ENCODE data around the gene USP7.

Gene USP7

DNA sequence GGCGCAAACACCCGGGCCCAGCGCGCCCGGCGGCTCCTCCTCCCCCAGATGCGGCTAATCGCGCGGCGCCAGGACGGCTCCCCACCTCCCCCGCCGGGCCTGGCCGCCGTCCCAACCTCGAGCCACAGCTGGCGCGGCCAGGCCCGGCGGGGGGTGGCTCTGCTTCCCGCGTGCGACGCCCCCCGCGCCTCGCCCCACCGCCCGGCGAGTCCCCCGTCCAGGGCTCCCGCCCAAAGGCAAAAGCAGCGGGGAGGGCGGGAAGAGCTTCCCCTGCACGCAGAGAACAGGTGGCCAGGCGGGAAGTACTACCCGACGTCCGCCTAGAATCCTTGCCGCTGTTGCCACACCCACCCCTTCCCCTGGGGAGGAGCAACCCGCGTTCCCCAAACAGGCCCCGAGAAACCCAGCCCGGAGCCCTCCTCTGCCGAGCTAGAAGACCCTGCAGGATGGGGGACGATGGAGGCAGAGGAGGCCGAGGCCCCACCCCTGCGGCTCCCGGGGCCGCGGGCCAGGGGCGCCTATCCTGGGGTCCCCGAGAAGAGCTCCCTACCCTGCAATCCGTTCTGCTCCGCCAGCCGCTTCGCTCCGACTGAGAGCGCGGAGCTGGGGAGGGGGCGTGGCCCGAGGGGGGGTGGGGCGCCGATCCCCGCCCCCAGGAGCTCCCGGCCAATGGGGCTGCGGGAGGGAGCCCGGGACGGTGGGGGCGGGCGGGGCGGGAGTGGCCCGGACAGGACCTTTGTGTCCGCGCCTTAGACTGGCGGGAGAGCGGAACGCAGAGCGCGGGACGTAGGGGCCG, 95.1 kb downstream of the USP7 start, which contains the start of gene CARHSP1:
TSS of gene CARHSP1 (minus strand) at position 591 of the 796 bp plus-strand sequence. CDS start 9,678 bp downstream, outside the sequence.
- in situ Hi-C loops (cut with HindIII; ENCODE audit: low pct_unique_long_range_greater_than_20kb, low sequenced_read_pairs), result no loop called here
- no peak for TF ChIP-seq JUND (IDR thresholded peaks at IDR 0.05; ENCODE audit: low read depth)
- DNase-seq (ENCODE audit: low read depth in 1 of 2, low spot score in 1 of 2), result peak; percentile 94 to 96

DNA sequence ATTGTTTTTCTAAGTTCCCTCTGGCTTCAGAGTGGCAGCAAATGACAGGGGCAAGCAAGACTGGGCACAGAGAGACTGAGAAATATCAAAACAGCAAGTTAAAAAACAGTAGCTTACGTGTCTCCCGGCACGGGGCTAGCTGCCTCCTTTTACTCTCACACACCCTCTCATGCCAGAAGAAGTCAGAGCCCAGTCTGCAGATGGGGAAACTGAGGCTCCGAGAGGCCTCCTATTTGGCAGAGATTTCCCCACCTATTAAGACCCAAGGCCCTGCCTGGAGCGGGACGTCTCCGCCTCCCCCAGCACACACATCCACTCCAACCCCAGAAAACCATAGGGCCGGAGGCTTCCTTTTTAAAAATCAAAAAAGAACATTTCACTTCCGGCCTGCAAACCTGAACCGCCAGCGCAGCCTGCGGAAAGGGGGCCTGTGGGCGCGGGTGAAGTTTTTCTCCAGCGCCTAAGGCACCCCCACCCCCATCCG, 95.7 kb downstream of the USP7 start:
- DNase-seq (ENCODE audit: low read depth in 1 of 2, low spot score in 1 of 2), result no peak
- no peak for TF ChIP-seq JUND (IDR thresholded peaks at IDR 0.05; ENCODE audit: low read depth)
- in situ Hi-C loops (cut with HindIII; ENCODE audit: low pct_unique_long_range_greater_than_20kb, low sequenced_read_pairs), result no loop called here

DNA sequence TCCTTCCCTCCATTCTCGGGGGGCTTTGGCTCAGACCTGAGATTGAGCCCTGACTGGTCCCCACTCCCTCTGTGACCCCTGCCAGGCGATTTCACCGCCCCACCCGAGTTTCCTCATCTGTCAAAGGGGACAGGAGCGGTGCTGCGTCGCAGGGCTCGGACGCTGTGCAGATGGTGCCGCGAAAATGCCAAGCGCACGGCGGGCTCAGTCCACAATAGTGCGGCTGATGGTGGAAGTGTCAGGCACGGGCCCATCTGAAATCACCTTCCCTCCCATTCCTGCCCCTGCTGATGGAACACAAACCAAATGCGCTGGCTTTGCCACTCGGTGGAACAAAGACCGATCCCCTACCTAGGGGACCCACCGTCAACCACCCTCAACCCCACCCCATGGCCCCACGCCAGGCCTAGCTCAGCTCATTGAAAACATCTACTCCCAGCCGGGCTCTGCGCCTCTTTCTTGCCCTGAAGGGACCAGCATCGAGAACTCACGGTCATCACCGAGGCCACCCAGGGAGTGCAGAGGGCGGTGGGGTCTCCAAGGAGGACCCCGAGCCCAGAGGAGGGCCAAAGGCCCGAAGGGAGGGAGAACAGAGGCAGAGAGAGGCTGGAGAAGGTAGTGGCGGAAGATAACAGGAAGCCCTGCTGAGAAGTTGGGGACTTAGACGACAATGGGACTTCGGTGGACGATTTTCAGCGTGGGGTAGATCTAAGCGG, 96.3 kb downstream of the USP7 start:
- no peak for TF ChIP-seq JUND (IDR thresholded peaks at IDR 0.05; ENCODE audit: low read depth)
- in situ Hi-C loops (cut with HindIII; ENCODE audit: low pct_unique_long_range_greater_than_20kb, low sequenced_read_pairs), result no loop called here
- DNase-seq (ENCODE audit: low read depth in 1 of 2, low spot score in 1 of 2), result no peak

DNA sequence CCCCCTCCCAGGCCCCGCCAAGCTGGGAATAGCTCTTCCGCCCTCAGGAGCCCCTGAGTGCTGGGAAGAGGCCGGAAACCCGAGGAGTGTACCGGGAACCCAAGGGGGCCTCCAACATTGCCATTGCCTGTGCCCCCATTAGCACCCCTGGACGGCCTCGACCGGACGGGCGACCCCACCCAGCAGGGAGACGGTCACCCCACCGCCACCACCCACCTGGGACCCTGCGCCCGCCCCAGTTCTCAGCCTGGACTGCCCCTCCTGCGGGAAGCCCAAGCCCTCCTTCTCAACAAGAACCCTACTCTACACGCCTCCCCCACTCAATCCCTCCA, 96.9 kb downstream of the USP7 start:
- in situ Hi-C loops (cut with HindIII; ENCODE audit: low pct_unique_long_range_greater_than_20kb, low sequenced_read_pairs), result no loop called here
- DNase-seq (ENCODE audit: low read depth in 1 of 2, low spot score in 1 of 2), result no peak
- no peak for TF ChIP-seq JUND (IDR thresholded peaks at IDR 0.05; ENCODE audit: low read depth)

DNA sequence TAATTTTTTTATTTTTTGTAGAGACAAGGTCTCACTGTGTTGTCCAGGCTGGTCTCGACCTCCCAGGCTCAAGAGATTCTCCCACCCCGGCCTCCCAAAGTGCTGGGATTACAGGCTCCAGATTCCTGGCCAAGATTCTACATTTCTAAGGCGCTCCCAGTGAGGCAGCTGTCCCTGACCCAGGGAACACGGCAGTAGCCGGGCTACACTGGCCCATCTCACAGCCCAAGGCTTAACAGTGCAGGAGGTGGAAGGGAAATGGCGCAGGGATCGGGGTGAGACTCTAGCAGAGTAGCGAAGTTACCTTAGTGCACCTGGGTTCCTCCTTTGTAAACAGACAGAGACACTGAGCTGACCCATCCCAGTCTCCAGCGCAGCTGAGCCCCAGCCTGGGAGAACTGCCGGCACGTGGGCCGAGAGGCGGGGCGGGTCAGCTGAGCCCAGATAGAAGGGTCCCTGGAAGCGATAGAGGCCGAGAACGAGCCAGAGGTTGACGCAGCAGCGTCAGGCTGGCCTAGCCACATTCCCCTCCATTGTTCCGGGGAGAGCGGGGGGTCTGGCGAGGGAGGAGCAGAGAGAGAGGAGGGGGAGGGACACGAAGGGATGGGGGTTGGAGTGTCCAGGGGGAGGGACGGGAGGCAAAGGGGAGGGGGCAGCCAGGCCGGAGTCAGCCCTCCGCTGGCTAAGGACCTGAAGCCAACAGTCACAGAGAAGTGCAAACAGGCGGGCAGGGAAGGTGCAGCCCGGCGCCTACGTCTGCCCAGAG, 97.4 kb downstream of the USP7 start:
- no peak for DNase-seq (ENCODE audit: low read depth in 1 of 2, low spot score in 1 of 2)
- in situ Hi-C loops (cut with HindIII; ENCODE audit: low pct_unique_long_range_greater_than_20kb, low sequenced_read_pairs), result no loop called here
- no peak for TF ChIP-seq JUND (IDR thresholded peaks at IDR 0.05; ENCODE audit: low read depth)

DNA sequence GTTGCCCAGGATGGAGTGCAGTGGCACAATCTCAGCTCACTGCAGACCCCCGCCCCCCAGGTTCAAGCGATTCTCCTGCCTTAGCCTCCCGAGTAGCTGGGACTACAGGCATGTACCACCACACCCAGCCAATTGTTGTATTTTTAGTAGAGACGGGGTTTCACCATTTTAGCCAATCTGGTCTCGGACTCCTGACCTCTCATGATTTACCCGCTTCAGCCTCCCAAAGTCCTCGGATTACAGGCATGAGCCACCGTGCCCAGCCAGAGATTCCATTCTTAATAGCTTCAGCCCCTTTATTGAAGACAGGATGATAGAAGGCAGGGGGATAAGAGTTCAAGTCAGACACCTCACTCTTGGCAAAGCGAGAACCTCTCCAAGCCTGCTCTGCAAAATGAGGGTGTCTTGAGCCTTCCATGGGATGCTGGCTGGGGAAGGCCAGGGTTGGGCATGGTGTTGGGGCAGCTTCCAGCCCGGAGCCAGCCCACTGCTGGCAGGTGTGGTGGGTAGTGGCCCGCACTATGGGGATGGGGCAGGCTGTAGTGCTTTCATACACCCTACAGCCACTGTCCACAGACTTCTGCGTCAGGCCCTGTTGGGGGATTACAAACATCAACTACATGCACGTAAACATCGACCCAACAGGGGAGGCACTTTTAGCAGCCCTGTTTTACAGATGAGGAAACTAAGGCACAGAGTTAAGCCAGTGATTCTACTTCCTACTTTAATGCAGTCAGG, 98.4 kb downstream of the USP7 start:
- no peak for TF ChIP-seq JUND (IDR thresholded peaks at IDR 0.05; ENCODE audit: low read depth)
- in situ Hi-C loops (cut with HindIII; ENCODE audit: low pct_unique_long_range_greater_than_20kb, low sequenced_read_pairs), result no loop called here
- no peak for DNase-seq (ENCODE audit: low read depth in 1 of 2, low spot score in 1 of 2)

DNA sequence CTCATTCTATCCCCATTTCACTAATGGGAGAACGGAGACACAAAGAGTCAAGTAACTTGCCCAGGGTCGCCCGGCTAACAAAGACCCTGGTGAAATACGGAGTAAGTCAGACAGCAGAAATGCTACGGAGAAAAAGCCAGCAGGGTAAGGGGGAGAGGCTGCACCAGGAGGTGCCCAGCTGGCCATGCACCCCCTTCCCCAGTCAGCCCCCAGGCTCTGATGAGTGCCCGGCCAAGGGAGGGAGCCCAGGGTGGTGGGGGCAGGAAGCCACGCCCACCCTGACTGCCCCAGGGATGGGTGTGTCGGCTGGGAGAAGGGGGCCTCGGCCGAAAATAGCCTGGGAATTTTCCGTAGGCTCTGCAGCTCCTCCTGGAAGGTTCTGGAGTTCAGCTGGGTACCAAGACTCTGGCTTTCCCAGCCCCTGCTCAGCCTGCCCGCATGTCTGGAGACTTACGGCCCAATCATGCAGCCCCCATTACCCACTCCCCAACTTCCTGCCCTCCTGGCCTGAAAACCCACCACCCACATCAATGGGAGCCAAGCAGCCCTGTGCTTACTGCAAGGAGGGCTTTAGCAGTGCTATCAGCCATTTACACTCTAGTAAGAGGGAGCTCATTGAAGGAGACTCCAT, 99.1 kb downstream of the USP7 start:
- TF ChIP-seq JUND (IDR thresholded peaks at IDR 0.05; ENCODE audit: low read depth), result no peak
- in situ Hi-C loops (cut with HindIII; ENCODE audit: low pct_unique_long_range_greater_than_20kb, low sequenced_read_pairs), result no loop called here
- DNase-seq (ENCODE audit: low read depth in 1 of 2, low spot score in 1 of 2), result no peak

DNA sequence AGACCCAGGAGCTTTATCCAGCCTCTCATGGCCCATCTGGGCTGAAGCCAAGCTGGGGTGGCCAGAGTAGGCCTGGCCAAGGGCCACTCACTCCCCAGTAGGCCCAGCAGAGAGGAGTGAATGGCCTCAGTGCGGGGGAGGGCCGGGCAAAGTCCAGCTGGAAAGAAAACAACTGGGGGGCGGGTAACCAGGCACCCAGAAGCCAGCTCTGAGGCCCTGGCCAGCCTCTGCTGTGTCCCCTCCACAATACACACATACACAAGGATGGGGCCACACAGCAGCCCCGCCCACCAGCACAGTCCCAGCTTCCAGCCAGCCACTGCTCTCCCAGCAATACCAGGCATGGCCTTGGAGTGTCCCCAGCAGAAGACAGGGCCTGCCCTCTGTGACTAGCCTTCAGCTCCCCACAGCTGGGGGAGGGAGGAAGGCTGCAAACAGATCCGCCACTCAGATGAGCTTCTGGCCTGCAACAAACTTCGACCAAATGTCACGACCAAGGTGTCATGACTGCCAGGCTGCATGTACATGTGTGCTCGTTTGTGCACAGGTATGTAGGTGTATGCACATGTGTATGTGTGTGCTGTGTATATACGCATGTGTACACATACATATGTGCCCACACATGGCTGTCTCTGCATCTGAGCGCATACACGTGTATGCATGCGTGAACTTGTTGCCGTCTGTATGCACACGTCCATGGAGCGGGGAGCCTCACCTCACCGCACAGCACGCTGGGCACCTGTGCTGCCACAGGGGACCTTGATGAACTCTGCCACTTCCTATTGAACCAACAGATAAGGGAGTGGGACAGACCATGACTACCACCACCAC, 99.9 kb downstream of the USP7 start:
- no peak for TF ChIP-seq JUND (IDR thresholded peaks at IDR 0.05; ENCODE audit: low read depth)
- peak in 1 of 2 experiments; percentile 59 for DNase-seq (ENCODE audit: low read depth in 1 of 2, low spot score in 1 of 2)
- in situ Hi-C loops (cut with HindIII; ENCODE audit: low pct_unique_long_range_greater_than_20kb, low sequenced_read_pairs), result no loop called here

DNA sequence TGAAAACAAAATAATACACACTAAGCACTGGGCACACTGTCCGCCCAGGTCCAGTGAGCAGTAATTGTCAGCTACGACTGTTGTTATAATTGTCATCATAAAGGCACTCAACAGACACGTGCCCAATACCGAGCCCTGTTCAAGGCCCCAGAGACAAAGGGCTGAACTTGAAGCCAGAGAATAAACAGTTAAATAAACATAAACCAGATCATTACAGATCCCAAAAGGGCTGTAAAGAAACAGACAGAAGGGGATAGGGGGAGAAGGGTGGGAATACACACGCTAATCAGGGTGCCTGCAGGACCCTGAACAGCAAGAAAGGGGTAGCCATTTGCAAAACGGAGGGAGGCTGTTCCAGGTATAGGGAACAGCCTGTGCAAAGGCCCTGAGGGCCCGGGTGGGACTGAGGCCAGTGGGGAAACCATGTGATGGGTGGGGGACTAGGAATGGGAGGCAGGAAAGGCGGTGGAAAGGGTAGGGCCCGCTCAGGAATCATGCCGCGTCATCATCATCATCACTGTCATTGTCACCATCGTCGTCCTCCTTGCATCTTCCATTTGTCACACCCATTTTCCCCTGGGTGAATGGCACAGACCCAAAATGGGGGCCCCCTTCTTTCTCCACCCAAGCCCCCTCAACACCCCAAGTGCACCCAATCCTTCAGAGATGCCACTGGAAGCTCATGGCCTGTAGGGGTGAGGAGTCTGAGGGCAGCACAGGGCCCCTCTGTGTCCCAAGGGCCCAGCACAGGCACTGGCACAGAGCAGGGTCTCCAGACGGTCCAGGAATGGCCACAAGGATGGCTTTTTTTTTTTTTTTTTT, 101.2 kb downstream of the USP7 start:
- DNase-seq (ENCODE audit: low read depth in 1 of 2, low spot score in 1 of 2), result no peak
- no peak for TF ChIP-seq JUND (IDR thresholded peaks at IDR 0.05; ENCODE audit: low read depth)
- in situ Hi-C loops (cut with HindIII; ENCODE audit: low pct_unique_long_range_greater_than_20kb, low sequenced_read_pairs), result no loop called here

DNA sequence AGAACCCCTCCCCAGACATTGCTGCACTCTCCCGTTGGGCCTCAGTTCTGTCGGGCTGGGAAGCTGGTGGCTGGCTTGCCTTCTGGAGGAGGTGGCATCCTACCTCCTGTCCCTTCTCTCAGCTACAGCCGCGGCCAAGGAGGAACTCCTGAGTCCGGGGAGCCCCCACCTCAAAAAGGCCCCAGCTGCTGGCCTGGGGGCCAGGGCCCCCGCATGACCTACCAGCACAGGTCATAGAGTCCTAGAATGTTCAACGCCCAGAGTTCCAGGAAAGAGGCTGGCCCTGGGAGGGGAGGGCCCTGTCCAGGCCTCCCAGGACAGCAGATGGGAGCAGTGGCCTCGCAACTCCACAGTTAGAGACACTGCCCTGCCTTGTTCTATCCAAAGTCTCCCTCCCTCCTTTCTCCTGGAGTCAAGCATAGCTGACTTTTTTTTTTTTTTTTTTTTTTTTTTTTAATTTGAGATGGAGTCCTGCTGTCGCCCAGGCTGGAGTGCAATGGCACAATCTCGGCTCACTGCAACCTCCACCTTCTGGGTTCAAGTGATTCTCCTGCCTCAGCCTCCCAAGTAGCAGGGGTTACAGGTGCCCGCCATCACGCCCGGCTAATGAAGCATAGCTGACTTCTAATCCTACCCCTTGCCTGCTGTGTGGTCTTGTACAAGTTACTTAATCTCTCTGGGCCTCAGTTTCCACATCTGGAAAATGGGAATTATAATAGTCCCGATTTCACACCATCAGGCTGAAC, 102.0 kb downstream of the USP7 start:
- no peak for TF ChIP-seq JUND (IDR thresholded peaks at IDR 0.05; ENCODE audit: low read depth)
- DNase-seq (ENCODE audit: low read depth in 1 of 2, low spot score in 1 of 2), result no peak
- in situ Hi-C loops (cut with HindIII; ENCODE audit: low pct_unique_long_range_greater_than_20kb, low sequenced_read_pairs), result no loop called here

Data from T47D (cell line).